ENCODE data around the gene ATXN7L1.
A peak's percentile ranks its signal among the peaks of the same experiment; 100 is the strongest.

- no peak for TF ChIP-seq CTCF (IDR thresholded peaks at IDR 0.05; ENCODE audit: control extremely low read depth in 1 of 3, insufficient read depth in 1 of 3, low read depth in 1 of 3, low read length in 3 of 3)
- TF ChIP-seq YY1 (IDR thresholded peaks at IDR 0.05; ENCODE audit: low read depth, low read length) = no peak
- no peak for TF ChIP-seq HDAC2 (IDR thresholded peaks at IDR 0.05; ENCODE audit: borderline replicate concordance in 1 of 2, low read depth in 2 of 2, low read length in 2 of 2)
- TF ChIP-seq, protein P1, sequence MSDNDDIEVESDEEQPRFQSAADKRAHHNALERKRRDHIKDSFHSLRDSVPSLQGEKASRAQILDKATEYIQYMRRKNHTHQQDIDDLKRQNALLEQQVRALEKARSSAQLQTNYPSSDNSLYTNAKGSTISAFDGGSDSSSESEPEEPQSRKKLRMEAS (IDR thresholded peaks at IDR 0.05) = no peak
- no peak for TF ChIP-seq SIN3A (conservative IDR thresholded peaks at IDR 0.05 in 1 of 2, IDR thresholded peaks at IDR 0.05 in 1 of 2; ENCODE audit: low read depth in 1 of 2, low read length in 2 of 2)
- TF ChIP-seq TEAD4 (IDR thresholded peaks at IDR 0.05; ENCODE audit: low read depth, low read length) = no peak
- peak in 1 of 2 experiments; percentile 71; a peak in 1 of 3 replicates for TF ChIP-seq EP300 (IDR thresholded peaks at IDR 0.05; ENCODE audit: borderline replicate concordance in 1 of 2, low read depth in 2 of 2, low read length in 2 of 2)
- no peak for TF ChIP-seq JUND (IDR thresholded peaks at IDR 0.05; ENCODE audit: low read length)
- TF ChIP-seq POLR2A (IDR thresholded peaks at IDR 0.05; ENCODE audit: control extremely low read depth in 1 of 2, low read depth in 2 of 2, low read length in 2 of 2) = no peak
- TF ChIP-seq EGR1 (IDR thresholded peaks at IDR 0.05; ENCODE audit: borderline replicate concordance, low read depth, low read length) = no peak
- no peak for TF ChIP-seq SUZ12 (IDR thresholded peaks at IDR 0.05; ENCODE audit: low read length)
- no peak for TF ChIP-seq POU5F1 (IDR thresholded peaks at IDR 0.05; ENCODE audit: low read depth, low read length)
Observed at GRCh38 chr7:105674200-105674920, 202.0 kb downstream of the ATXN7L1 start.

Measured in H1 (cell line).